Measurements from ENCODE around the gene MS4A15.

Gene MS4A15

DNA sequence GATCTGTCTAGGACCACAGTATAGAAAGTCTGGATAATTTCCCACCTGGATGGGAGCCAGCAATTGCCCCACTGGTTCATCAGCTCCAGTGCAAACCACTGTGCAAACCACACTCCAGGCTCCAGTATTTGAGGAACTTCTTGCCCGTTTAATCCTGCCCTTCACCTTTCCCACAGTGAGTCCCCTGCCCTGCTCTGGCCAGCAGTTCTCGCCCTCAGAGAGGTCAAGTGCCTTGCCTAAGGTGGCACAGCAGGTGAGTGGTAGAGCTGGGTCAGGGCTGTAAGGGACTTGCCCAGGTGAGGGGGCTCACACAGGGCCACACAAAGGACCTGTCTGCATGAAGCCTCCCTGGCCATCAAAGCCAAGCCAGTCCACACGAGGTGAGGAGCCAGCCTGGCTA, 52.6 kb downstream of the MS4A15 start:
- DNase-seq = no peak
- H3K9me3 Mint-ChIP-seq = peaks cover 16% of the 10 kb centered on the region
- TF ChIP-seq, protein P1, sequence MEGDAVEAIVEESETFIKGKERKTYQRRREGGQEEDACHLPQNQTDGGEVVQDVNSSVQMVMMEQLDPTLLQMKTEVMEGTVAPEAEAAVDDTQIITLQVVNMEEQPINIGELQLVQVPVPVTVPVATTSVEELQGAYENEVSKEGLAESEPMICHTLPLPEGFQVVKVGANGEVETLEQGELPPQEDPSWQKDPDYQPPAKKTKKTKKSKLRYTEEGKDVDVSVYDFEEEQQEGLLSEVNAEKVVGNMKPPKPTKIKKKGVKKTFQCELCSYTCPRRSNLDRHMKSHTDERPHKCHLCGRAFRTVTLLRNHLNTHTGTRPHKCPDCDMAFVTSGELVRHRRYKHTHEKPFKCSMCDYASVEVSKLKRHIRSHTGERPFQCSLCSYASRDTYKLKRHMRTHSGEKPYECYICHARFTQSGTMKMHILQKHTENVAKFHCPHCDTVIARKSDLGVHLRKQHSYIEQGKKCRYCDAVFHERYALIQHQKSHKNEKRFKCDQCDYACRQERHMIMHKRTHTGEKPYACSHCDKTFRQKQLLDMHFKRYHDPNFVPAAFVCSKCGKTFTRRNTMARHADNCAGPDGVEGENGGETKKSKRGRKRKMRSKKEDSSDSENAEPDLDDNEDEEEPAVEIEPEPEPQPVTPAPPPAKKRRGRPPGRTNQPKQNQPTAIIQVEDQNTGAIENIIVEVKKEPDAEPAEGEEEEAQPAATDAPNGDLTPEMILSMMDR (IDR thresholded peaks at IDR 0.05) = no peak
- H3K36me3 Mint-ChIP-seq (ENCODE audit: low read depth) = peaks cover 4% of the 10 kb centered on the region
- H3K4me3 Mint-ChIP-seq = no peak overlapping the region
- H3K27me3 Mint-ChIP-seq (ENCODE audit: low read depth, poor library complexity) = peaks cover 10% of the 10 kb centered on the region
- H3K4me1 Mint-ChIP-seq = no peaks in the 10 kb centered on the region
- no peak overlapping the region for H3K27ac Mint-ChIP-seq

- Mint-ChIP-seq H3K4me1 (no peaks in the 10 kb centered on the region), H3K9me3 (peaks cover 20% of the 10 kb centered on the region), H3K27ac (no peak overlapping the region), H3K36me3 (ENCODE audit: low read depth) (peaks cover 4% of the 10 kb centered on the region), H3K4me3 (no peak overlapping the region), H3K27me3 (ENCODE audit: low read depth, poor library complexity) (peaks cover 10% of the 10 kb centered on the region)
- TF ChIP-seq, protein P1 (IDR thresholded peaks at IDR 0.05) = no peak
- no peak for DNase-seq
Measured at GRCh38 chr11:60809691-60810090, 53.0 kb downstream of the MS4A15 start.

- no peak overlapping the region for H3K4me3 Mint-ChIP-seq
- H3K27me3 Mint-ChIP-seq (ENCODE audit: low read depth, poor library complexity) = peaks cover 10% of the 10 kb centered on the region
Measured at GRCh38 chr11:60810151-60810550, 53.5 kb downstream of the MS4A15 start.

DNA sequence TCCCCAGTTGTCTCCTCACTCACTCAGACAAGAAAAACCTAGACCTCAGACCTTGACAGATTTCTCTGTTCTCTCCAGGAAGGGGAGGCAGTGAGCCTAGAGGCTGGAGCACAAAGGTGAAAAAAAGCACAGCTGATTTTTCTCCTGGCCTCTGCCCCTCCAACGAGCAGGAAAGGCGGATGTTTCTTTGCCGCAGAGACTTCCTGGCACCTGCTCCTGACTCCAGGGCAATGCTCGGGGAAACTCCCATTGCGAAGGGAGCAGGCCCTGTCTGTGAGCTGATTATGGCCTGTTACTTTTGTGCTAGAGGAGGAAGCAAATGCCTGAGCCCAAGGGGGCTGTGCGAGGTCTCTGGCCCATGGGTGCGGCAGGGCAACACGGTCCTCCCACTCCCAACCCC, 53.9 kb downstream of the MS4A15 start:
- no peaks in the 10 kb centered on the region for H3K4me1 Mint-ChIP-seq
- no peak overlapping the region for H3K4me3 Mint-ChIP-seq
- TF ChIP-seq, protein P1 (IDR thresholded peaks at IDR 0.05) = no peak
- peaks cover 10% of the 10 kb centered on the region for H3K27me3 Mint-ChIP-seq (ENCODE audit: low read depth, poor library complexity)
- no peak overlapping the region for H3K27ac Mint-ChIP-seq
- H3K9me3 Mint-ChIP-seq = peaks cover 23% of the 10 kb centered on the region
- peaks cover 4% of the 10 kb centered on the region for H3K36me3 Mint-ChIP-seq (ENCODE audit: low read depth)
- no peak for DNase-seq

More at GRCh38 chr11:60810151-60810550, 53.5 kb downstream of the MS4A15 start:
- Mint-ChIP-seq H3K9me3 (peaks cover 23% of the 10 kb centered on the region), H3K4me1 (no peaks in the 10 kb centered on the region), H3K27ac (no peak overlapping the region), H3K36me3 (ENCODE audit: low read depth) (peaks cover 4% of the 10 kb centered on the region)
- DNase-seq = no peak
- TF ChIP-seq, protein P1 (IDR thresholded peaks at IDR 0.05) = no peak

GRCh38 chr11:60813324-60813723, 56.7 kb downstream of the MS4A15 start:
- no peak for DNase-seq
- H3K27me3 Mint-ChIP-seq (ENCODE audit: low read depth, poor library complexity) = peaks cover 9% of the 10 kb centered on the region
- TF ChIP-seq, protein P1 (IDR thresholded peaks at IDR 0.05) = no peak

DNA sequence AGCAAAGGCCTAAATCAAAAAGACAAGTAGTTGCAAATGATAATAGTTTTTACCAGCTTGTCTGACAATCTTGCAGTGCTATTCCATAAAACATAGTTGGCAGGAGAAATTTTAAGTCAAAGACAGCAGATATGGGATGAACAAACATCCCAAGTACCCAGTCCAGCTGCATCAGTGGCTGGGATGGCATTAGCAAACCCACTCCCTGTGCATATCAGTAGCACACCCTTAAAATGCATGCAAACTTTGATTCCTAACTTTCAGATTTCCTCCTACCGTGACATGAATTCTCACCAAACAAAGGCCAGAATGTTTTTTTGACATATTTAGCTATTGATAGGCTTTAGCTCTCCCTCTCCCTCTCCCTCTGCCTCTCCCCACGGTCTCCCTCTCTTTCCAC, 57.4 kb downstream of the MS4A15 start:
- no peak for DNase-seq
- Mint-ChIP-seq H3K4me3 (no peak overlapping the region), H3K36me3 (ENCODE audit: low read depth) (peaks cover 4% of the 10 kb centered on the region), H3K9me3 (peaks cover 42% of the 10 kb centered on the region), H3K27me3 (ENCODE audit: low read depth, poor library complexity) (peaks cover 9% of the 10 kb centered on the region), H3K4me1 (no peaks in the 10 kb centered on the region), H3K27ac (no peak overlapping the region)
- TF ChIP-seq, protein P1 (IDR thresholded peaks at IDR 0.05) = no peak

More at GRCh38 chr11:60813324-60813723, 56.7 kb downstream of the MS4A15 start:
- H3K27ac Mint-ChIP-seq = no peak overlapping the region
- H3K36me3 Mint-ChIP-seq (ENCODE audit: low read depth) = peaks cover 4% of the 10 kb centered on the region
- no peak overlapping the region for H3K4me3 Mint-ChIP-seq
- H3K9me3 Mint-ChIP-seq = peaks cover 42% of the 10 kb centered on the region
- no peaks in the 10 kb centered on the region for H3K4me1 Mint-ChIP-seq
